IPS-15b (cell line): Measurements from ENCODE around the gene CD248.
"Not testable (repeated sequence)": the region's sequence is repeated elsewhere in the genome, so short reads cannot be mapped to it uniquely, and the experiment has no call there.

Experiments used
- H3K27me3 ChIP-seq: one replicate; pipeline ENCODE4 v1.6.1; 2013; ENCODE audit warnings: low read length; ENCODE audit not compliant: control insufficient read depth, insufficient read depth
- H3K36me3 ChIP-seq: one replicate; pipeline ENCODE4 v1.6.1; 2013; ENCODE audit warnings: low read length; ENCODE audit not compliant: control insufficient read depth, insufficient read depth
- H3K4me1 ChIP-seq: one replicate; pipeline ENCODE4 v1.6.1; 2013; ENCODE audit warnings: mild to moderate bottlenecking, low read length; ENCODE audit not compliant: control insufficient read depth, insufficient read depth
- H3K4me3 ChIP-seq: one replicate; pipeline ENCODE4 v1.5.1; 2013; ENCODE audit warnings: low read depth, low read length
- H3K9ac ChIP-seq: one replicate; pipeline ENCODE4 v1.6.1; 2013; ENCODE audit warnings: low read depth, mild to moderate bottlenecking, low read length
- H3K9me3 ChIP-seq: one replicate; pipeline ENCODE4 v1.6.1; 2013; ENCODE audit warnings: mild to moderate bottlenecking, low read length; ENCODE audit not compliant: control insufficient read depth, insufficient read depth

CD248 gene

GRCh38 chr11:66322732-66323427 lies 6.0 kb upstream of the CD248 start:
- Histone ChIP-seq H3K9me3 (no peaks in the 10 kb centered on the region), H3K36me3 (no peaks in the 10 kb centered on the region), H3K27me3 (no peaks in the 10 kb centered on the region), H3K9ac (no peak overlapping the region), H3K4me3 (no peak overlapping the region), H3K4me1 (peaks cover 9% of the 10 kb centered on the region)

GRCh38 chr11:66321606-66322005 lies 4.8 kb upstream of the CD248 start:
- Histone ChIP-seq H3K4me3 (no peak overlapping the region), H3K27me3 (no peaks in the 10 kb centered on the region), H3K9ac (no peak overlapping the region), H3K9me3 (no peaks in the 10 kb centered on the region), H3K36me3 (no peaks in the 10 kb centered on the region), H3K4me1 (peaks cover 10% of the 10 kb centered on the region)

- not testable (repeated sequence) for H3K36me3 ChIP-seq, H3K27me3 ChIP-seq, H3K9ac ChIP-seq, H3K4me3 ChIP-seq, H3K4me1 ChIP-seq, H3K9me3 ChIP-seq
These were observed 3.9 kb upstream of the CD248 start for GRCh38 chr11:66320748-66321147.

GRCh38 chr11:66320289-66320688 lies 3.4 kb upstream of the CD248 start:
- H3K36me3 ChIP-seq, H3K4me3 ChIP-seq, H3K27me3 ChIP-seq, H3K9me3 ChIP-seq, H3K4me1 ChIP-seq, H3K9ac ChIP-seq: not testable (repeated sequence)

GRCh38 chr11:66318600-66318970 lies 1.7 kb upstream of the CD248 start:
- Histone ChIP-seq H3K4me3 (no peak overlapping the region), H3K9ac (no peak overlapping the region), H3K9me3 (no peaks in the 10 kb centered on the region), H3K27me3 (peaks cover 2% of the 10 kb centered on the region), H3K36me3 (no peaks in the 10 kb centered on the region), H3K4me1 (peaks cover 13% of the 10 kb centered on the region)

GRCh38 chr11:66317723-66318599 lies 1.1 kb upstream of the CD248 start:
- Histone ChIP-seq H3K4me1 (peaks cover 13% of the 10 kb centered on the region), H3K27me3 (peaks cover 2% of the 10 kb centered on the region), H3K9me3 (no peaks in the 10 kb centered on the region), H3K9ac (no peak overlapping the region), H3K36me3 (no peaks in the 10 kb centered on the region), H3K4me3 (peak overlapping the region; percentile 13)

- no peak overlapping the region for H3K4me3 ChIP-seq
- peaks cover 2% of the 10 kb centered on the region for H3K27me3 ChIP-seq
- H3K9ac ChIP-seq = no peak overlapping the region
These were observed 478 bp upstream of the CD248 start for GRCh38 chr11:66317322-66317722.

GRCh38 chr11:66315921-66316811 lies 678 bp downstream of the CD248 start:
- H3K9me3 ChIP-seq = no peaks in the 10 kb centered on the region
- peaks cover 15% of the 10 kb centered on the region for H3K4me1 ChIP-seq
- no peak overlapping the region for H3K9ac ChIP-seq
- no peak overlapping the region for H3K4me3 ChIP-seq
- H3K27me3 ChIP-seq = peaks cover 2% of the 10 kb centered on the region
- H3K36me3 ChIP-seq = no peaks in the 10 kb centered on the region

More at GRCh38 chr11:66317322-66317722, 478 bp upstream of the CD248 start:
- Histone ChIP-seq H3K36me3 (no peaks in the 10 kb centered on the region), H3K4me1 (peaks cover 13% of the 10 kb centered on the region), H3K9me3 (no peaks in the 10 kb centered on the region)

- no peaks in the 10 kb centered on the region for H3K9me3 ChIP-seq
- H3K9ac ChIP-seq = no peak overlapping the region
- H3K4me1 ChIP-seq = peaks cover 17% of the 10 kb centered on the region
- no peak overlapping the region for H3K4me3 ChIP-seq
- peaks cover 2% of the 10 kb centered on the region for H3K27me3 ChIP-seq
- no peaks in the 10 kb centered on the region for H3K36me3 ChIP-seq
These were observed 1.4 kb downstream of the CD248 start for GRCh38 chr11:66315498-66315885.

GRCh38 chr11:66314561-66315497 lies 2.0 kb downstream of the CD248 start:
- Histone ChIP-seq H3K4me1 (peaks cover 17% of the 10 kb centered on the region), H3K36me3 (no peaks in the 10 kb centered on the region), H3K4me3 (no peak overlapping the region), H3K9me3 (no peaks in the 10 kb centered on the region), H3K27me3 (peaks cover 4% of the 10 kb centered on the region), H3K9ac (no peak overlapping the region)

- Histone ChIP-seq H3K36me3 (no peaks in the 10 kb centered on the region), H3K4me3 (no peak overlapping the region), H3K4me1 (peaks cover 17% of the 10 kb centered on the region), H3K9me3 (no peaks in the 10 kb centered on the region), H3K9ac (peak overlapping the region; percentile 60), H3K27me3 (peaks cover 4% of the 10 kb centered on the region)
These were observed 2.7 kb downstream of the CD248 start for GRCh38 chr11:66314186-66314501.
